ENCODE data around the gene GSS.

GRCh38 chr20:34946661-34947060, 8.9 kb downstream of the GSS start:
- no peak for TF ChIP-seq POLR2A (IDR thresholded peaks at IDR 0.05)
- no peak for TF ChIP-seq CTCF (IDR thresholded peaks at IDR 0.05)
